Measurements from ENCODE around the gene MEIS1. TPM values are rescaled to one million over a fixed set of nuclear protein-coding genes. Genes with fewer than 3 reads are reported as not detected.

Gene MEIS1
- polyA plus RNA-seq, 3 donors = 104 to 117 (median 113) TPM

GRCh38 chr2:66563473-66563872, 128.5 kb downstream of the MEIS1 start:
- DNase-seq = no peak

- no peak for DNase-seq
Observed at GRCh38 chr2:66565291-66565690, 130.4 kb downstream of the MEIS1 start.

GRCh38 chr2:66566726-66567399, 131.9 kb downstream of the MEIS1 start:
- no peak for DNase-seq

DNA sequence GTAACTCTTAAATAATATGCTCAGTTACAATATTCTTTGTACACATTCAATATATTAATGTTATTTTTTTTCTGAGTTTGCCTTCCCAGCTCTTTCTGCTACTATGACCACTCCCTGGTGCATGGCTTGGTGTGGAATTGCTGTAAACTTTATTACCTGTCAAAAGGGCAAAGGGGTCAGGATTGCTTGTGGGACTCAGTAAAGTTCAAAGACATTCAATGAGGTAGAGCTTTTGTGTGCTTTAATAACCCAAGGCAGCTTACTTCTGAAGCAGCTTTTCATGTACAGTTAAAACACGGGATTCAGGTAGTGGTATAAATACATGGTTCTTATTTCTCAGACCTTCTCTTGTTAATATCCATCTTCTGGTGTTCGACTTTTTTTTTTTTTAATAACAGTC, 132.8 kb downstream of the MEIS1 start:
- no peak for DNase-seq

- no peak for DNase-seq
Observed at GRCh38 chr2:66568650-66569300, 133.8 kb downstream of the MEIS1 start.

GRCh38 chr2:66569321-66569851, 134.5 kb downstream of the MEIS1 start:
- DNase-seq = peak; percentile 93

GRCh38 chr2:66569974-66570373, 135.0 kb downstream of the MEIS1 start:
- DNase-seq = no peak

- DNase-seq = no peak
Observed at GRCh38 chr2:66570471-66570870, 135.5 kb downstream of the MEIS1 start.

DNA sequence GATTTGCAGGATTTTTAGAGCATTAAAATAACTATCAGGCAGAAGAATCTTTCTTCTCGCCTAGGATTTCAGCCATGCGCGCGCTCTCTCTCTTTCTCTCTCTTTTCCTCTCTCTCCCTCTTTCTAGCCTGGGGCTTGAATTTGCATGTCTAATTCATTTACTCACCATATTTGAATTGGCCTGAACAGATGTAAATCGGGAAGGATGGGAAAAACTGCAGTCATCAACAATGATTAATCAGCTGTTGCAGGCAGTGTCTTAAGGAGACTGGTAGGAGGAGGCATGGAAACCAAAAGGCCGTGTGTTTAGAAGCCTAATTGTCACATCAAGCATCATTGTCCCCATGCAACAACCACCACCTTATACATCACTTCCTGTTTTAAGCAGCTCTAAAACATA, 137.0 kb downstream of the MEIS1 start:
- no peak for DNase-seq

DNA sequence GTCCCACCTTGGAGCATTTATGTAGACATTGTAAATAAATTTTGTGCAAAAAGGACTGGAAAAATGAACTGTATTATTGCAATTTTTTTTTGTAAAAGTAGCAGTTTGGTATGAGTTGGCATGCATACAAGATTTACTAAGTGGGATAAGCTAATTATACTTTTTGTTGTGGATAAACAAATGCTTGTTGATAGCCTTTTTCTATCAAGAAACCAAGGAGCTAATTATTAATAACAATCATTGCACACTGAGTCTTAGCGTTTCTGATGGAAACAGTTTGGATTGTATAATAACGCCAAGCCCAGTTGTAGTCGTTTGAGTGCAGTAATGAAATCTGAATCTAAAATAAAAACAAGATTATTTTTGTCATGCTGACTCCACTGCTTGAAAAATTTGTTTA, 137.5 kb downstream of the MEIS1 start:
- no peak for DNase-seq

- no peak for DNase-seq
Observed at GRCh38 chr2:66573416-66573815, 138.5 kb downstream of the MEIS1 start.

DNA sequence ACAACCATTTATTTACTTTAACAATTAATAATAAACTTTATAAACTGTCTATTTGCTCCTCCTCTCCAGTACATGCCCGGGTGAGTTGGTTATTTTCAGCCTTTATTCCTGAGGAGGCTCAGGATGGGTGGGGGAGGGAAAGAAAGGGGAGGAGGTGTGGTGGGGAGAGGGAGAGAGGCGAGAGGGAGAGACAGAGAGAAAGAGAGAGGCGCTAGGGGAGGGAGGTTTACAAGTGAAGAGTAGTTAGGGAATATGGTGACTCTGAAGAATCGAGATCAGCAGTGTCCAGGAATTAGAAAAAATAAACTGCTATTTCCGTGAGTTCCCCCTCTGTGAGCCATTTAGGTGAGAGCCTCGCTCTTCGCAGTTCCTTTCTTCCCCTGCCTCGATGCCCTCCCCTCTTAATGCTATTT, 138.9 kb downstream of the MEIS1 start:
- no peak for DNase-seq

GRCh38 chr2:66574701-66575624, 140.0 kb downstream of the MEIS1 start:
- peak; percentile 95 for DNase-seq

- DNase-seq = no peak
Observed at GRCh38 chr2:66575625-66576310, 140.8 kb downstream of the MEIS1 start.

DNA sequence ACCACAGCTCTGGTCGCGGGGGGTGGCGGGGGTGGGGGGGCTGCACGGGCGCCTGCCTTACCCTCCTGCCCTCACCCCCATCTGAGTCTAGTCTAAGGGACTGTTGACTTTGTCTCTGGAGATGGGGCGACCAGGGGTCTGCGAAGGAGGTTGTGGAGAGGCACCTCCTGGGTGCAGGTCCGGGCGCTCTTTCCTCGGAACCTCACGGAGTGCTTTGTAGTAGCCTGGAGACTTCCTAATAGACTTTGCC, 141.3 kb downstream of the MEIS1 start:
- DNase-seq = no peak

GRCh38 chr2:66576561-66577320, 141.8 kb downstream of the MEIS1 start:
- DNase-seq = no peak

- no peak for DNase-seq
Observed at GRCh38 chr2:66577321-66578053, 142.6 kb downstream of the MEIS1 start.

- DNase-seq = no peak
Observed at GRCh38 chr2:66578054-66578686, 143.2 kb downstream of the MEIS1 start.

DNA sequence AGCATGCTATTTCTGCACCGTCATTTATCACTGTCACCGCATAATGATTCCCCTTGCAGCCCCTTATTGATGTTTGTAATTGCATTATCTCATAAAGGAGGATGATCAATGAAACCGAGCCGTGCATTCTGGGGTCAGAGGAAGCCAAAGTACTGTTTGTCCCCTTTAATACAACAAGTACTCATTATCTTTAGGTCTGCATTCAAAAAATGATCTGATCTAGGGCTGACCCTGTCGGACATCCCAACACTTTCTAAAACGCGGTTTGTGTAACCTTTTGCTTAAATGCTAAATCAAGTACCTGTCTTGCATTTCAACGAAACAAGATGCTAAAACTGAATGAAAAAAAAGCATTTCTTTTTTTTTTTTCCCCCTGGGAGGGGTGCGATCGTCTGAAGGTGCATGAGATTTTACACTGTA, 143.8 kb downstream of the MEIS1 start:
- no peak for DNase-seq
